Stimulated activated CD4-positive, alpha-beta T cell treated with anti-CD3 and anti-CD28 coated beads, Interleukin-2, amount 100 ng/mL, for 48 hours (primary cell): Measurements from ENCODE around the gene LIPM.
A peak's percentile ranks its signal among the peaks of the same experiment; 100 is the strongest.

Experiments used
- DNase-seq, 2 donors: peaks; one replicate each; pipeline ENCODE4 v3.0.0-alpha.2; 2020

Gene LIPM, protein sequence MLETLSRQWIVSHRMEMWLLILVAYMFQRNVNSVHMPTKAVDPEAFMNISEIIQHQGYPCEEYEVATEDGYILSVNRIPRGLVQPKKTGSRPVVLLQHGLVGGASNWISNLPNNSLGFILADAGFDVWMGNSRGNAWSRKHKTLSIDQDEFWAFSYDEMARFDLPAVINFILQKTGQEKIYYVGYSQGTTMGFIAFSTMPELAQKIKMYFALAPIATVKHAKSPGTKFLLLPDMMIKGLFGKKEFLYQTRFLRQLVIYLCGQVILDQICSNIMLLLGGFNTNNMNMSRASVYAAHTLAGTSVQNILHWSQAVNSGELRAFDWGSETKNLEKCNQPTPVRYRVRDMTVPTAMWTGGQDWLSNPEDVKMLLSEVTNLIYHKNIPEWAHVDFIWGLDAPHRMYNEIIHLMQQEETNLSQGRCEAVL

DNA sequence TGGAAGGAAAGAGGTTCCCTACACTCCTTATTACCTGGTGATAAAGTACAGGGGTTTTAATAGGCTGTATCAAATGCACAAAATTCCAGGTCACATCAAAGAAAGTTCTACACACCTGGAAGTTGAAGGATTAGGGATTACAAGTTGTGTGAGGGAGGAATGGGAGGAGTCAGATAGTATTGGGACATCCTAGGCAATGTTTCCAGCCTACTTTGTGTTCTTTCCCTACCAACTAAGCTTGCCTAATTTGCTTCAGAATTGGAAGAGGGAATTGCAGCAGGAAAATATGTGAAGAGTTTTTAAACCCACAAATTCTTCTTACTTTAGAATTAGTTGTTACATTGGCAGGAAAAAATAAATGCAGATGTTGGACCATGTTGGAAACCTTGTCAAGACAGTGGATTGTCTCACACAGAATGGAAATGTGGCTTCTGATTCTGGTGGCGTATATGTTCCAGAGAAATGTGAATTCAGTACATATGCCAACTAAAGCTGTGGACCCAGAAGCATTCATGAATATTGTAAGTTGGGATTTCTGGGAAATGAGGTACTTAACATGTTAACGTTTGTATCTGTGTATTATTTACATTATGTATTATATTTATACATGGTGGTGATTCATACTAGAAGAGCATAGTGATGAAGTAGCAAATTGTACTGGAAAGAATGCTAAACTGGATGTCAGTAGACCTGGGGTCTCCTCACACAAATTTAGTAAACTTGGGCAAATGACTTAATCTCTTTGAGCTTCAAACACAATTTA is at the start of gene LIPM:
TSS of gene LIPM (plus strand) at position 208 of the 763 bp plus-strand sequence. CDS start at position 375, 167 bp downstream.
- DNase-seq, result no peak

DNA sequence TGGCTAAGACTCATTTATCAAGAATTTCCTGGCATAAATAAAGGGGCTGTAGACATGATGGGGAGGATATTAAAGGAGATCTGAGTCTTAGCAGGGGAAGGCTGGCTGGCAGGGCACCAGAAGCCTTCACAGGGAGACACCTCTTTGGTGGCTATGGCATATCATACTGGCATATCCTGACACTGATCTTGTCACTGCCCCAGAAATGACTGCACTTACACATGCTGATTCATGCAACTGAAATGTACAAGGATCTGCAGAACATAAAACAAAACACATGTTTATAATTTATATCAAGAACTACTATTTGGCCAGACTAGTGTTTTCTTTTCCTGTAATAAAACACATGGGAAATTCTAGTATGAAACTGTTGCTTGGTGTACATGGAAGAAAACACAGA is 48.2 kb upstream of the LIPM start:
- DNase-seq, result no peak

DNA sequence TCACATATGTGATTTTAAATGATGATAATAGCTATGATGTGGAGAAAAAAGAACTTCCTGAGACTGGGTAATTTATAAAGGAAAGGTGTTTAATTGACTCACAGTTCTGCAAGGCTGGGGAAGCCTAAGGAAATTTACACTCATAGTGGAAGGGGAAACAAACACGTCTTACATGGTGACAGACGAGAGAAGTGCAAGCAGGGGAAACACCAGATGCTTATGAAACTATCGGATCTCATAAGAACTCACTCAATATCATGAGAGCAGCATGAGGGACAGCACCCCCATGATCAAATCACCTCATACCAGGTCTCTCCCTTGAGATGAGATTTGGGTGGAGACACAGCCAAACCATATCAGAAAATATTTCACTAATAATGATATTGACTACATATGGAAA is 46.8 kb upstream of the LIPM start:
- peak; percentile 8 to 9 for DNase-seq

DNA sequence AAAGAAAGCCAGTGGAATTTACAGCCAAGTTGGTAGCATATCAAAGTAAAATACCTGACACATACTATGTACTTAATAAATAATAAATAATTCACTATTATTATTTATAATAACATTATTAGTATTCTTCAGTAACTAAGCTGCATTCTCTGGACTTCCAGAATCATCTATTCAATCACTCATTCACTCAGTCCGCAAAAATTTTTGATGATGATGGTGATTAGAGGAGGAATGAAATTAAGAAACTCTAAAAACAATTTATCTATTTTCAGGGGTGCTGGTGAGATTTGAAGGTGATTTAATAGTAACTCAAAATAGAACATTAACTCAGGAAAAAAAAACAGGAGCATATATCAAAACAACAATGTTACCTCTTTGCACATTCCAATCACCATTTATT is 45.9 kb upstream of the LIPM start:
- DNase-seq, result no peak

DNA sequence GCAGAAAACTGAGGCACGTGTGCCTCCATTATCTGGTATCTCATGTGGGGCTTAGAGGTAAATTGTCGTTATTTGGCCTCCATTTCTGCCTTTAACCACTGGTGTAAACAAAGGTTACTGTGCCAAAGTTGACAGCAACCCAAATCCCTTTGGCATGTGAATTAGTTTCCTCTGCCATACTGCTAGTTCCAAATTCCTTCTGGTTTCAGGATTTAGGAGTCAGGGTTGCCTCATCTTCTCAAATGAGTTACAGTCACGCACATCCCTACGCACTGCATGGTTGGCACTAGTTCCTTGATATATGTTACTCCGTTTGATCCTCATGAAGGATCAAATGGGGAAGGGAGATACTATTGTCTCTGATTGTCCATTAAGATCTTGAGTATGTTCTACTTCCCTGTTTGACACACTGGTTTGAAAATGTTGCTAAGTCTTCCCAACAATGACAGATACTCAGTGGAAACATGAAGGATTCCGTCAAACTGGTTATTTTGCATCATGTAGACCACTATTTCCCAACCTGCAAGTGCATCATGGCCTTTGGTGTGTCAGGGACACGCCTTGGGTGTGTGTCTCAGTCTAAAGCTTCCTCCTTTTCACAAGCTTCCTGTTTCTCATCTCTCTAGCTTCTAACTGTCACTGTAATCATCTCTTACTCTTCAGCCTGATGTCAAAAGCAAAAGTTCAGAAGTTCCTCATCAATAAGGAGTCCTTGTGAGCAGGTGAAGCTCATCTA is 43.0 kb upstream of the LIPM start, which contains the start of gene LIPN:
TSS of gene LIPN (plus strand) at position 655 of the 736 bp plus-strand sequence. CDS start 1,386 bp downstream, outside the sequence.
- DNase-seq, result no peak

DNA sequence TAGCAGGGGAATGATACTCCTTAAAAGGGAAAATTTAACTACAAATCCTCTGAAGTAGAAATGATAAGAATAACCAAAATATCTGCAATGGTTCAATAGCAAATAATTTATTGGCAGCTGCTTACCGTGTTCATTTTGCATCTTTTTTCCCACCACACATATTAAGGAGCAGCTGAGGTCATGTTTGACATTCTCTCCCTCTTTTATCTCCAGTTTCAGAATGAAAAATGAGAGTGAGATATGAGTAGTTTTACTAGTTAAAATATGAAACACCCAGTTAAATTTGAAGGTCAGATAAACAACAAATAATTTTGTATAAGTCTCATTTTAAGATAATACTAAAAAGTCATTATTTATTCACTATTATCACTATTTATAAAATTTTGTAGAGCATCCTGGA is 39.6 kb upstream of the LIPM start:
- DNase-seq, result no peak

DNA sequence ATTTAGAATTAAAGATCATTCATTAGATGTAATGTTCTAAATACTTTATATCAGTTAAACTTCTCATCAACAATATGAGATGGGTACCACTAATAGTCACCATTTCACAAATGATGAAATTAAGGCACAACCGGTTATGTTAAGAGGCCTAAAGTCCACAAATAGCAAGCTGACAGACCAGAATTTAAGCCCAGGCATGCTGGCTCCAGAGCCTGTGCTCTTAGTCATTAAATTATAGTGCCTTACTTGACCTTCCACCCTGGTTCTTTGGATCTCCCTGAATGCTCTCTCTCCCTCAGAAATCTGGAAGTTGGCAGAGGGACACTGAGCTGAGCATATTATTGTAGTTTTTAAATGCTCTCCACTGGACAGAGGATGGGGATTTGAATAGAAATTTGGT is 39.1 kb upstream of the LIPM start:
- no peak for DNase-seq

DNA sequence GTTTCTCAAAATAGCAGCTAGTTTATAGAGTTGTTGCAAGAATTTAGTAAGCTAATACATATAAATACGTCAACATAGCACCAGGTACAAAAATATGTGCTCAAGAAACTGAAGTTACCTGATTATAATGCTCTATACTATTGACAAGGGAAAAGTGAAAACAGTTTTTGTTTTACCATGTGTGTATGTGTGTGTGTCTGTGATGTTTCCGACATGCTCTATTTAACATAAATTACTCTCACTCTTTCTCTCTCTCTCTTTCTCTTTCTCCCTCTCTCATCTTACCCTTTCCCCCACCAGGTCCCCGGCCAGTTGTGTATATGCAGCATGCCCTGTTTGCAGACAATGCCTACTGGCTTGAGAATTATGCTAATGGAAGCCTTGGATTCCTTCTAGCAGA is 38.4 kb upstream of the LIPM start:
- no peak for DNase-seq

DNA sequence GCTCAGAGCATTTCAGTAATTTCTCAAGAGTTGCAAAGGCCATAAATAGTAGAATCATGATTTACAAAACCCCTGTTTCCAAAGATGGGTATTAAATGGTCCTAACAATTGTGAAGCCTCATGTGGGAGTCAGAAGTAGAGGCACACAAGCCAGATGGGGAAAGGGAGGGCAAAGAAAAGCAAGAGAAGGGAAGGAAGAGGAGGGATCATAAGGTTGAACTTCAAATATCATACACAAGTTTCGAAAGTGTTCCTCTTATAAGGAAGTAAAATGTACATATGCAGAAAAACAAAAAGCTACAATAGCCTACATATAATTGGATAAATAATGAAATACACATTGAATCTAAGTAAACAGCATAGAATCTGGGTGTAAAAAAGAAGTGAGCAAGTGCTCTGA is 36.7 kb upstream of the LIPM start:
- DNase-seq, result no peak

DNA sequence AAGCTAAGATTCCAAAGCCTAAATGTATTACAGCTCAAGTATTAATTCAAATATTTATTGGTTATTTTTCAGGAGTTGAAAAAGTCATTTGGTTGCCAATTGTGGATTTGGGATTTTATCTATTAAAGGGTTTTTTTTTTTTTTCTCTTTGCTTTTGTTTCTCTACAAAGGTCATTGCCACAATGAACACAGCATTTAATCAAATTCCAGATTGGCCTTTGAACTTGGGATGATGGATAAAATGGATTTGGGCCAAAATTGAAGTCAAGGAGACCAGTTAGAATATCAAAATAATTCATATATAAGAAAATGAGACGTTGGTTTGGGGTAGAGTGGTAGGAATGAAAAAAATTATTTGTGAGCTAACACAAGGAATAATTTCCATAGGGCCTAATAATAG is 33.1 kb upstream of the LIPM start:
- no peak for DNase-seq

DNA sequence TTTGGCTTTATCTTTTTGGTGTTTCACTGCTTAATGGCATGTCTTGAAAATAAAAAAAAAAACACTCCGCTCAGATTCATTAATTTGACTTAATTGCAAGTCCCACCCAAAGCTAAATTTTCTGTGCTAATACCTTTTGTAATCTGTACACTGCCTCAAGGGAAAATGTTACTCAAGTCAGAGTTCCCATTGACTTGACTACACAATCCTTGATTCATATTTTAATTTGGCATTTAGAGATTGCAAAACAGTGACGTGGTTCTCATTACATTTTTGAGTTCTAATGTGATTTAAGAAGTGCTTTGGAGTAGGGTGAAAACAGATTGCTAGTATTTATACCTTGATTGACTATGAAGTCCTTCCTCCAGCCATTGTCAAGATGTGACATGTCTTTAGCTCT is 21.3 kb upstream of the LIPM start:
- no peak for DNase-seq

DNA sequence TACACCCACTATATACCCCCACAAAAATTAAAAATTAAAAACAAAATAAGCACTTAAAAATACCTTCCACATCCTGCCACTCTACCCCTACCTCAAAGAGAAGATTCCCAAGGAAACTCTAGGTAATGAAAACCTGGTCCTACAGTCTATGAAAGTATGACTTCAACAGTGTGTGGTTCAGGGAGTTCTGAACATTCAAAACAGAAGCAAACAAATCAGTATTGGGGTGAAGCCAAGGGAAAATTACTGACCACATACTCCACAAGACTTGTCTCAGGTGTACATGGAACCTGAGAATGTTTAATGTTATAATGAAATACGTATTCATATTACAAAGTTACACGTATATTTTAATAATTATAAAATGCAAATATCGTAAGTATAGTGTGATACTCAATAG is 20.3 kb upstream of the LIPM start:
- no peak for DNase-seq

DNA sequence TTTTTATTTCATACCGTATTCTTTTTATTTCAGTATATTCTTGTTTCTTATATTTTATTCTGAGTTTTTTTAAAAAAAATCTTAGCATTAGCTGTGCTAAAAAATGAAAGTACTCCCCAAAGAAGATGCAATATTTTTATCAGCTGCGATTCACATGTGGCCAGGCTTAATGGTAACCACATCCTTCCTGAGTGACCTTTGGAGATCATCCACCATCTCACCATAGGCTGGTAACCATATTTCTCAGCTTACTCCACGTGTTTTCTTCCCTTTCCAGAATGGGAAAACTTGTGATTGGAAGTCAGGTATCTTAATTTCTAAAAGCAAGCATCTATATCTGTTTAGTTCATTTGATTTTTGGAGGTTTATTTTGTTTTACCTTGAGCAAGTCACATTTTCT is 18.8 kb upstream of the LIPM start:
- DNase-seq, result no peak

DNA sequence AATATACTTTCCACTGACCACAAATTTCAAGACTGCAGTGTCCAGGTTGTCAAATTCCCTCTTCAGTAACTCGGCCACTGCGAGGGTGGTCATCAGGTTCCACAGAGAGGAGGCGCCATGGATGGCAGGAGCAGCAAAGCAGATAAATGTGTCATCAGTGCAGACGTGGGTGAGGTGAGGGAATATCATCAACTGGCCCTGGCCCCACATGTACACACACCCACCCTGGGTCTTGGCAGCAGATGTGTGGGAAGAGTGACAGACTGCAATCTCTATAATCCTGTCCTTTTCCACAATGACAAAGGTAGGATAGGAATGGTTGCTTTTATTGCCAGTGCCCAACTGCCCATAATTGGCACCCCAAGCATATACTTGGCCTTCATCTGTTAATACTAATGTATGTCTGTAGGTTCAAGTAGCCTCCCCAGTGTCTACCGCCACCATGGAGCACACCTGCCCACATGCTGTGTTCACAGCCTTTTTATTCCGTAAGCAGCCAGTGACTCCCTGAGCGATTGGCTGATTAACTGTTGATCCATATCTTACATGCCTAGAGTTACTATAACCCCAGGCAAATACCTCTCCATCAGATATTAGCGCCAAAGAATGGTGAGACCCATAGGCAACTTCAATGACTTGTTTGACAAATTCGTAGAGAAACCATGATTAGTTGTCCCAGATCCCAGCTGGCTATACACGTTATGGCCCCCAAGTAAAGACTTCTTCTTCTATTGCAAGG is 16.3 kb upstream of the LIPM start:
- DNase-seq, result no peak

DNA sequence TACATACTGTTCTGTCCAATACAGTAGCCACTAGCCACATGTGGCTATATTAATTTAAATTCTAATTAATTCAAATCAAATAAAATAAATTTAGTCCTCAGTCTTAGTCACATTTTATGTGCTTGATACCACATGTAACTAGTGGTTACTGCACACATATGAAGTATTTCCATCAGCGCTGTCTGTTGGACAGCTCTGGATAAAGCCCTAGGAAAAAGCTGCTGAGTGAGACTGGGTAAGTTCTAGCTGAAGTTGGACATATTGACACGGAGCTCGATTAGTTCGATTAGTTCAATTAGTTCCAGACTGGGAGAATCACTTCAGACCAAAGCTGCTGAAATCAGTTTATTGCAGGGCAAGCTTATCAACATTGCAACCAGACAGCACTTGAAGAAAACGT is 15.1 kb upstream of the LIPM start:
- no peak for DNase-seq

DNA sequence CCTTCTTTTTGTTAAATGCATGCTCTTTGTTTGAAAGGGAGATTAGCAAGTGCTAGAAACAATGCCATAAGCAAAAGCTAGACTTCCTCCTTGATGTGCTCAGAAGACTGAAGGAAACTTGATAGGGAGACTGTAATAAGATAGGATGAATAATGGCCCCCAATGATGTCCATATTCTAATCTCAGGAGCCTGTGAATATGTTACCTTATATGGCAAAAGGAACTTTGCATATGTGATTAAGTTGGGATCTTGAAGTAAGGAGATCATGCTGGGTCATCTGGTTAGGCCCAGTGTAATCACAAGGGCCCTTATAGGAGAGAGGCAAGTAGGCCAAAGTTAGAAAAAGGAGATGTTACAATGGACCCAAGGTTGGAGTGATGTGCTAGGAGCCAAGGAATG is 13.6 kb upstream of the LIPM start:
- no peak for DNase-seq

DNA sequence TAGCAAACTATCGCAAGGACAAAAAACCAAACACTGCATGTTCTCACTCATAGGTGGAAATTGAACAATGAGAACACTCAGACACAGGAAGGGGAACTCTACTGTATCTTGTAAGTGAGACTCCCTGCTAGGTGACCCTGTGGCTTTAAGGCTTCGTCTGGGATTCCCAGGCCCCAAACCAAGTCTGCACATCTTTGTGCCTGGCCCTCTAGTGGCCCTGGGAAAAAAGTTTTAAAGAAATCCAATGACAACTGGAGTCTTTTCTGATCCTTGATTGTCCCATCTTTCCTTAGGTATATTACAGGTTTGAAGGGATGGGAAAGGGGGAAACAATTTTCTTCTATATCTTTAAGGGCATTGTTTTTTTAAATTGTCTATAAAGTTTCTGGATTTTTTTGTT is 10.6 kb upstream of the LIPM start:
- DNase-seq, result no peak

DNA sequence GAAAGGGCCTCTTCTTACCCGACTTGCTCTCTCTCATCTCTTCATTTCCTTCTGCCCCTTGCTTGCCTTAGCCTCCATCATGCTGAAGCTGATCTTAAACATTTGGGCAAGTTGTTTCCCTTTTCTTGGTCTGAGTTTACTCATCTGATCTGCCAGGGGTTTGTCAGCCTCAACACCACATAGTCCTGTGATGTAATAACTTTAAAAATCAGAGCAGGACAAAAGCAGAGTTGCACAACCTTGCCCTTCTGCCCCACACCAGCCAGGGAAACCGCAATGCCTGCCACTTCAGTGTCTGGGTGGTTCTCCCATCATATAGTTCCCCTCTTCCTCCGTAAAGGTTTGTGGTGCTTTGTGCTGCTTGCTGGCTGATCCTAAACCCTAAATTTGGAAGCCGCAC is 9.9 kb upstream of the LIPM start:
- DNase-seq, result no peak

DNA sequence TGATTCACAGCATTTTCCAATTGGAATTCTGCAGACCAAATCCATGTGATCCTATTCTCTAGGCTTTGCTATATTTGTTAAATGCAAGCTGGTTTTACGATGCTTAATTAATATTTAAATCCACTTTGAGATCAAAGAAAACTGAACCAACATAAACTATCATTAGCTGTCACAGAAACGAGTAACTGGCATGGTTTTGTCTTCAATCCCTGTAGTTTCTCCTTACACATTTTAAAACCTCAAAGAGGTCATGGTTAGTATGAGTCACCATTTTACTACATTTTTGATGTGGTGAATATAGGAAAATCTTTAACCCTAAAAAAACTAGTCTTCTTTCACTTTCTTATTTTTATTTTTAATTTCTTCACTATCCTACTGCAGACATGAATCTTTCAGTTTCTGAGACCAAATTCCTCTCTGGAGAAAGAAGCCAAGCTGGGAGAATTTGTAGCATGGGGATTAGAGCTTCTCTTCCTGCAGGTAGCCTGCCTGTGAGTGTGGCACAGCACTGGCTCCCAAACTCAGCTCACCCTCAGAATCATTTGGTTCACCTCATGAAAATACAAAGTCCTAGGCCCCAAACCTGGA is 8.7 kb upstream of the LIPM start:
- DNase-seq, result no peak

DNA sequence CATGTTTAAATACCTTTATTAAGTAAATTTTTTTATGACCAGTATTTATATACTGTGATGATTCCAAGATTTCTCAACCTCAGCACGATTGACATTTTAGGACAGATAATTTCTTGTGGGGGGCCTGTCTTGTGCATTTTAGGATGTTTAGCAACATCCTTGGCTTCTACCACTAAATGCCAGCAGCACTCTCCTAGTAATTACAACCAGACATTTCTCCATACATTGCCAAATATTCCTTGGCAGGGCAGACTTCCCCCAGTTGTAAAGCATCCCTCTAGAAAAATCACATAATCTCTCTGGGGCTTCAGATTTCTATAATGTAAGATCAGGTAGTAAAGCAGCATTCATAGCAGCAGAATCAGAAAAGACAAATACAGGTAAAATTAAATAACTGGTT is 7.8 kb upstream of the LIPM start:
- DNase-seq, result no peak

DNA sequence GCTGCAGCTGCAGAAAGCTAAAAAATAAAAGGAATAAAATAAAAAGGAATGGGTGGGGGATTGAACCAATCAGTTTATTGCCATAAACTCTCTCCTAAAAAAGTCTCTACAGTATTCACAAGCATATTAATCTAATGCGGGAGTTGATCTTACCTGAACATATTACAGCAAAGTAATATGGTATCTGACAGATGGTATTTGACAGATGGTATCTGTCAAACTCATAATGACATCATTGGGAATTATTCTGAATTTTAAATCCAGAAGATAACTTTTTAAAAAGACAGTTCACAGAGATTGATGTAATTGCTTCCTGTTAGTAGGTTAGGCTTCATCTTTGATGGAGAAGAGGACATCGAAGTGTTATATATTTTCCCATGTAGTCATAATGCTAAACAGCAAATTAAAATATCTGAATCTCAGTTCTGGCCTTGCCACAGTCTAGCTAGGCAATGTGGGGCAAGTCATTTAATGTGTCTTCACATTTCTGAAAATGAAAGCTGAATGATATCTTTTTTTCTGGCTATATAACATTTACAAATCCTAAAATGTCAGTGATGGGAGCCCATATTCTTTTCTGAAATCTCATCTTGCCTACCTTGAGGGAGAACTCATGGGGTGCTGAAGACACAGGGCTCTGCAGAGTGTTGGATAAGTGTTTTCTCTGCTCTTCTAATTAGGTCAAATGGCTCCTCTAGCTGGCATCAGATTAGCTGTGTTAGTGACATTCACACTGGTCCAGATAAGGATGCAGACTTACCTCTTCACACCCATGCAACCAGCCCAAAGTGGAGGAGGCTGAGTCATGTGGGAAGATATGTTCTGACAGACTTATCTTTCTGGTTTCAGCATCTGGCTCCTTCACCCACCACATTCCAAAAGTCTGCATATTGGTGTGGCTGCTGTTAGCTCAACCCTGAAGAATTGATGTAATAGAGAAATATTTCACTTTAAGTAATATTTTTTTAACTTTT is 2.1 kb upstream of the LIPM start:
- no peak for DNase-seq
